ENCODE data around the gene KIF26A.

- TF ChIP-seq CTCF (IDR thresholded peaks at IDR 0.05; ENCODE audit: low read depth, low read length) (no peak), POLR2A (IDR thresholded peaks at IDR 0.05; ENCODE audit: extremely low read depth, insufficient read length) (no peak)
Observed at GRCh38 chr14:104111301-104112112, 26.9 kb upstream of the KIF26A start.
